Ramos (cell line): Measurements from ENCODE around the gene DOCK11.

Experiments used
- in situ Hi-C: fragments of 300-500 bp; cut with MboI; formaldehyde crosslinking; loops from one replicate; pipeline ENCODE4 v1.14.3; 2022; ENCODE audit warnings: low sequenced_read_pairs; ENCODE audit not compliant: unreplicated experiment

The DOCK11 gene

DNA sequence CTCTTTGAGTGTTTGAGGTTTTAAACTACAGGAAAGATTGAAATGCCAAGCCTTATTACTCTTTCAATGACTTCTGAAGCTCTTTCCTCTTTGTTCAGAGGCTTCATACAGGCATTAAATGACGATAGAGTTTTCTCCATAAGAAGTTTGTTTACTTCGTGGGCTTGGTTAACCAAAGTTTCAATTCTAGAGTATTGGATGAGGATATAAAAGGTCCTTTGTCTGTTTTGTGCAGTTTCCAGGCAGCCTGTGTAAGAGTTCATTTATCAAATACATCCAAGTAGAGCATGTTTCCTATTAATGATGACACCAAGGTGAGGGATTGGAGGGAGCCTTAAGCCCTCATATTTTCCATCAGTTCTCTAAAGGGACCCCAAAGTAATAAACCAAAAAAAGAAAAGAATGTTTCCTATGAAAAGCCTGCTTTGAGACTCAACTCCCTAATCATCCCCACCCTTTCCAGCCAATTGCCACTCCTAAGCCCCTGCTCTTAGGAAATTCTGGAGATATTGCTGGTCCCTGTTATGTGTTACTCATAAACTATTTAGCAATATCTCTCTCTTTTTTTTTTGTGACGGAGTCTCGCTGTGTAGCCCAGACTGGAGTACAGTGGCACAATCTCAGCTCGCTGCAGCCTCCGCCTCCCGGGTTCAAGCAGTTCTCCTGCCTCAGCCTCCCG is 125.6 kb downstream of the DOCK11 start:
- in situ Hi-C loops = no loop called here

DNA sequence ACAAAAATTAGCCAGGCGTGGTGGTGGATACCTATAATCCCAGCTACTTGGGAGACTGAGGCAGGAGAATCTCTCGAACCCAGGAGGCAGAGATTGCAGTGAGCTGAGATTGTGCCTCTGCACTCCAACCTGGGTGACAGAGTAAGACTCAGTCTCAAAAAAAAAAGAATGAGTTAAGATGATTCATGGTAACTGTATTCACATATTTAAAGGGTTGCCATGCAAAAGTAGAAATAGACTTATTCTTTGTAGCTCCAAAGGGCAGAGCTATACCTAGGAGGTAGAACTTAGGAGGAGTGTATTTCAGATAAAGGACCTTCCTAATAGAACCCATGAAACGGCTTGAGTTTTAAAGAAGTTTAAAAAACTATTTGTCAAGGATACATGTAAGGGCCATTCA is 127.4 kb downstream of the DOCK11 start:
- in situ Hi-C loops = no loop called here

DNA sequence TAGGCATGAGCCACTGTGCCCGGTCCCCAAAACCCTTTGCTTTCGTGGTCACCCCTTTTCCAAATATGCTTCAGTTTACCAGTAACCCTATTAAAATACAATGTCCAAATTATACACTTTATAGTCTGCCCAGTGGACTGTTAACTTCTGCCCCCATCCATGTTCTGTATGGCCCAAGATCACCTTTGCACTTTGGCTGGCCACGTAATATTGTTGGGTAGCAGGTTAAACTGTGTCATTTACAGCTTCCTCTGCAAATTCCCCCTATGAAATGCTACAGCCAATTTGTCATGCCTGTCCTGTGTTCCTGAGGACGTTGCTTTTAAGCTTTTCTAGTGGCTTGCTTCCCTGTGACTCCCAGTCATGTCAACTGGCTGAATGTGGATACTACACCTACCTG is 130.7 kb downstream of the DOCK11 start:
- in situ Hi-C loops = no loop called here

- in situ Hi-C loops = no loop called here
These were observed 131.6 kb downstream of the DOCK11 start for GRCh38 chrX:118627084-118627758.

GRCh38 chrX:118630848-118631247 is 135.2 kb downstream of the DOCK11 start:
- in situ Hi-C loops = no loop called here

- in situ Hi-C loops = no loop called here
These were observed 136.0 kb downstream of the DOCK11 start for GRCh38 chrX:118631586-118631985.

GRCh38 chrX:118632862-118633261 is 137.2 kb downstream of the DOCK11 start:
- in situ Hi-C loops = no loop called here

DNA sequence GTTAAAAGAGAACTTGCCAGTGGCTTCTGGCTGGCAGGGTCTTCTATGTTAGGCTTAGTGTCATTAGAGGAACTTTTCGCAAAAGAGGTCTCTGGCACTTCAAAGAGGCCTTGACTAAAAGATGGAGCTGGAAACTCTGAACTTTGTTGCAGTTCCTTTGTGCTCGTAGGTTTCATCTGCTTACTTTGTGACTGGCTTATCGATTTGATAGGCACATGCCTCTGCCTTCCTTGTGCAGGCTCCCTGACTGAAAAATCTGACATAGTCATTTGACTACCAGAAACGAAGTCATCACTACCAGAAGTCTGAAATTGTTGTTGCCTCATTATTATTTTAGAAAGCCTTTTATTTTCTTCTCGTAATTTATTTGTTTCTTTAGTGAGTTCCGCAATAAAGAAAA is 137.9 kb downstream of the DOCK11 start:
- in situ Hi-C loops = no loop called here

- in situ Hi-C loops = no loop called here
These were observed 138.7 kb downstream of the DOCK11 start for GRCh38 chrX:118634336-118634735.

DNA sequence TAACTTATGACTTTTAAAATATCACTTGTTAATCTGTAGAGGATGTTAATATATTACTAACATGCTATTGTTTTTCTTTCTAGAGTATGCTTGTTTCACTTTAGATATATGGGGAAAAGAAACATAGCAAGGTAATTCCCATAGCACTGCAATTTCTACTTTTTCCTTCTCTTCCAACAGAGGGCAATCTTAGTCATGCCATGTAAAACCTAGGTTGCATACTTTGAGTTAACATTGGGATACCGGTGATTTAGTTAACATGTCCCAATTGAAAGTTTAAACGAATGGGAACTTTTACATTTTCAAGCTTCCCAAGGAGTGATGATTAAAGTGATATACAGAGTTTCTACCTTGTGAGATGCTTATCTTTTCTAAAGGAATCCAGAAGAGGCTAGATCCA is 142.4 kb downstream of the DOCK11 start:
- in situ Hi-C loops = no loop called here

- in situ Hi-C loops = no loop called here
These were observed 148.8 kb downstream of the DOCK11 start for GRCh38 chrX:118644378-118644777.

DNA sequence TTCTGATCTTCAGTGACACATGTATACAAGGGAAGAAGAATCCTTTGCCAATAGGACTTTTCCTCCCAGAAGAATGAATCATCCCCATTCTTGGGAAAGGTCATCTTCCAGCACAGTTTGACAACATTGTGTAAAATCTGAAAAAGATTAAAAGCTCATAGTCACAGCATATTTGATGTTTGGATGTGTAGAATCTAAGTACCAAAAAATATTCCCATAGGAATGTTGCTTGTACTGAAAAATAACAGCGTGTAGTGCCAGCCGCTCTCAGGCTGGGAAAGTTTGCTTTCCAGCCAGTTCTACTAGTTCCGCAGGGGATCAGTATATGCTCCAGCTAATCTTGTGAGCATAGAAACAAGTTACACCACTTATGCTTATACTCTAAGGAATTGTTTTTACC is 157.1 kb downstream of the DOCK11 start:
- in situ Hi-C loops = no loop called here

DNA sequence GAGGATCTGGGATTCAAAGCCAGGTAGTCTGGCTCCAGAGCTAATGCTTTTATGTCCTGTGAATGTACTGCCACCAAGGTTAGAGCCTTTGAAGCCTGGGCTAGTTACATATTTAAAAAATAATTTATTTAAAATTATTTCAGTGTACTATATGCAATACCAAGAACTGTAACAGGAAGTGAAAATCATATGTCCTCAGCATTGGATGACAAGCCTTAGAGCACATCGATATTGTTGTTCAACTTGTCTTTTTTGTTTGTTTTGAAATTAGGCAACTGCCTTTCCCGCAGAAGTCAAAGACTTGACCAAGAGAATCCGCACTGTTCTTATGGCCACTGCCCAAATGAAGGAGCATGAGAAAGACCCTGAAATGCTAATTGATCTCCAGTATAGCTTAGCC is 158.7 kb downstream of the DOCK11 start:
- in situ Hi-C loops = no loop called here

DNA sequence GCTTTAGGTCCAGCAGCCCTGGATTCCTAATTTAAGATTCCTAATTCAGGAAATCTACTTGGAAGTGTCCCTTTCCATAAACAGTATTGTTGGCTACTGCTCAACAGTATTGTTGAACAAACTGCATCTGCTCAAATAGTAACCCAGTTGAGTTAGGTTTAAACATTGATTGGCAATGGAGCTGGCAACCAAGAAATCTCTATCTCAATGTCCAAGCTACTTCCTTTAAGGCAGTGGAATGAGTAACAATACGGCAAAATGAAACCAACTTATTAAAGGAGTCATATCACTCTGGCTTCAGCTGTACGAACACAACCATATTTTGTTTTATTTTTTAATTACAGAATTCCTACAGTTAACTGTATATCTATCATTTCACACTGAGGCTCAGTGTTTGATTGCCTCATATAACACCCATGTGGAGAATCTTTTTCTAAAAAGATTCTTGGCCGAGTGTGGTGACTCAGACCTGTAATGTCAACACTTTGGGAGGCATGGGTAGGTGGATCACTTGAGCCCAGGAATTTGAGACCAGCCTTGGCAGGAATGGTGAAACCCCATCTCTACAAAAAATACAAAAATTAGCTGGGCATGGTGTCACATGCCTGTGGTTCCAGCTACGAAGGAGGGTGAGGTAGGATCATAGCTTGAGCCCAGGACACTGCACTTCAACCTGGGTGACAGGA is 160.1 kb downstream of the DOCK11 start:
- in situ Hi-C loops = no loop called here

DNA sequence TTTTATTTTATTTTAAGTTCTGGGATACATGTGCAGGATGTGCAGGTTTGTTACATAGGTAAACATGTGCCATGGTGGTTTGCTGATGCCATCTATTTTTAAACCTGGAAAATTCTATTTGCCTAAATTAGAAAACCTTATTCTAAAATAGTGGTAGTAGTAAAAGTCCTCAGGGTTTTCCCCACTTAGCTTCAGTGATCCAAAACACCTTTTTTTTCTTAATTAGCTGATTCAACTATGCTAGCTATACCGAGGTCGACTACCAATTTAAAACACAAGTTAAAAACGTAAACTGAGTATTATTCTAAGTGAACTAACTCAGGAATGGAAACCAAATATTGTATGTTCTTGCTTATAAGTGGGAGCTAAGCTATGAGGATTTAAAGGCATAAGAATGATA is 161.8 kb downstream of the DOCK11 start:
- in situ Hi-C loops = no loop called here

GRCh38 chrX:118660085-118660484 is 164.5 kb downstream of the DOCK11 start:
- in situ Hi-C loops = no loop called here

DNA sequence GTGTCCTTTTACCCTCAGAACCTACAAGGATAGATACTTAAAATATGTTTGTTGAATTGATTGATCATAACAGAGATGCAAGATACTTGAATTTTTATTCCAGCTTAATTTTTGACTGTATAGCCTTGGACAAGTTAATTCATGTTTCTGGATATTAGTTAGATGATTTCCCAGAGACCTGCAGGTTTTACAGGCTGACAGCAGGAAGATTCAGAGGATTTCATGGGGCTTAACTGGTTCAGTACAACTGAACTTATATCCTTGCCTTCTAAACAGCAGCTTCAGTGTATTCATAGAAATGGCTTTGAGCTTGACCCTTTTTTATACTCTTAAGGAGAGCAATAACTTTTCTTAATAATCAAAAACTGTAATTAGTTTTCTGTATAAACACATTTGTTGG is 169.6 kb downstream of the DOCK11 start:
- in situ Hi-C loops = no loop called here

GRCh38 chrX:118666521-118666920 is 170.9 kb downstream of the DOCK11 start:
- in situ Hi-C loops = no loop called here

GRCh38 chrX:118669435-118669834 is 173.8 kb downstream of the DOCK11 start:
- in situ Hi-C loops = no loop called here

GRCh38 chrX:118675326-118675965 is 179.8 kb downstream of the DOCK11 start:
- in situ Hi-C loops = no loop called here

DNA sequence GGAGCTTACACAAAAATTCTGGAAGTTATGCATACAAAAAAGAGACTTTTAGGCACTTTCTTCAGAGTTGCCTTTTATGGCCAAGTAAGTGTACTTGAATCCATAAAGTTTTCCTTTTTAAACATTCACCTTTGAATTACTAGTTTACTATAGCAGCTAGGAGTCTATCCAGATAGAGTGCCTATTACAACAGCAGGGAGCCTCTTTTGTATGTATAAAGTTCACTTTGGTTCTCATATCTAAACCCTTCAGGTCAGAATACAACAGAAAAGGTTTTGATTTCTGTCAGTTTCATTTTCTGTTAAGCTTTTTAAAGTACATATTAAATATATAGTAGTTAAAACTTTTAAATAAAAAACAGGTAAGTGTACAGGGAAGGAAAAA is 180.3 kb downstream of the DOCK11 start:
- in situ Hi-C loops = no loop called here
